IMR-90 (cell line): ENCODE results near the gene KCTD5. TPM values are rescaled to one million over a fixed set of nuclear protein-coding genes. Genes with fewer than 3 reads are reported as not detected.

Experiments used
- ATAC-seq: fragments of 200-7000 bp; cut with Tn5 transposase; 2 replicates; pipeline ENCODE4 v1.9.1; 2020; ENCODE audit warnings: low read depth, mild to moderate bottlenecking, moderate library complexity
- BruUV-seq: library from RNA; stranded (reverse); fragments of 400-500 nt; replicated peaks from 2 replicates; lab custom pipeline; 2021; lab: Mats Ljungman, UMichigan
- CTCF ChIA-PET: fragments of 300-600 bp; formaldehyde crosslinking; extraction: SDS; loops from one replicate; lab custom pipeline; 2021; ENCODE audit warnings: antibody characterized with exemption; lab: Yijun Ruan, JAX
- POLR2A ChIA-PET: fragments of 300-600 bp; sonication (Branson Sonifier 250); formaldehyde crosslinking; loops from one replicate; lab custom pipeline; 2022; ENCODE audit warnings: antibody characterized with exemption; ENCODE audit not compliant: unreplicated experiment; lab: Charles Lee
- DNase-seq: peaks from one replicate; pipeline ENCODE4 v3.0.0; 2013
- H2AFZ ChIP-seq: replicated peaks from 2 replicates; pipeline ENCODE3; 2013; ENCODE audit warnings: low read length, mild to moderate bottlenecking; ENCODE audit not compliant: poor library complexity
- H2AK5ac ChIP-seq: 2 replicates; pipeline ENCODE4 v1.6.1; 2013; ENCODE audit warnings: low read depth, low read length, inconsistent platforms
- H2AK9ac ChIP-seq: replicated peaks from 2 replicates; pipeline ENCODE3; 2013; ENCODE audit warnings: mild to moderate bottlenecking, low read depth, low read length, moderate library complexity; ENCODE audit not compliant: poor library complexity
- H2BK120ac ChIP-seq: 2 replicates; pipeline ENCODE4 v1.6.1; 2013; ENCODE audit warnings: low read depth, low read length, inconsistent platforms
- H2BK15ac ChIP-seq: 3 replicates; pipeline ENCODE4 v1.6.1; 2013; ENCODE audit warnings: low read depth, low read length, inconsistent platforms
- H2BK20ac ChIP-seq: 2 replicates; pipeline ENCODE4 v1.6.1; 2013; ENCODE audit warnings: low read depth, mild to moderate bottlenecking, inconsistent platforms, low read length, moderate library complexity
- H2BK5ac ChIP-seq: 2 replicates; pipeline ENCODE4 v1.6.1; 2013; ENCODE audit warnings: mild to moderate bottlenecking, low read depth, low read length, inconsistent platforms; ENCODE audit not compliant: poor library complexity, severe bottlenecking
- H3K14ac ChIP-seq: replicated peaks from 2 replicates; pipeline ENCODE4 v1.6.1; 2013; ENCODE audit warnings: low read depth, low read length, inconsistent platforms
- H3K18ac ChIP-seq: 2 replicates; pipeline ENCODE4 v1.6.1; 2013; ENCODE audit warnings: low read depth, low read length, control low read depth
- H3K23ac ChIP-seq: 2 replicates; pipeline ENCODE4 v1.6.1; 2013; ENCODE audit warnings: low read depth, low read length, inconsistent platforms
- H3K27ac ChIP-seq: 2 replicates; pipeline ENCODE4 v1.5.1; 2013; ENCODE audit warnings: mild to moderate bottlenecking, control low read depth, low read length; ENCODE audit not compliant: insufficient read depth
- H3K27me3 ChIP-seq: 2 replicates; pipeline ENCODE4 v1.6.1; 2013; ENCODE audit warnings: low read length; ENCODE audit not compliant: control insufficient read depth, insufficient read depth
- H3K36me3 ChIP-seq: 2 replicates; pipeline ENCODE4 v1.6.1; 2013; ENCODE audit warnings: low read length, mixed read lengths; ENCODE audit not compliant: control insufficient read depth, insufficient read depth
- H3K4ac ChIP-seq: 2 replicates; pipeline ENCODE4 v1.6.1; 2013; ENCODE audit warnings: low read depth, low read length, inconsistent platforms
- H3K4me1 ChIP-seq: 2 replicates; pipeline ENCODE4 v1.6.1; 2013; ENCODE audit warnings: low read length, mixed read lengths; ENCODE audit not compliant: control insufficient read depth, insufficient read depth
- H3K4me2 ChIP-seq: 2 replicates; pipeline ENCODE4 v1.6.1; 2013; ENCODE audit warnings: low read depth, mild to moderate bottlenecking, control low read depth, low read length, moderate library complexity
- H3K4me3 ChIP-seq: 2 replicates; pipeline ENCODE4 v1.5.1; 2013; ENCODE audit warnings: low read depth, mild to moderate bottlenecking, control low read depth, low read length, moderate library complexity; ENCODE audit not compliant: insufficient read depth
- H3K56ac ChIP-seq: 2 replicates; pipeline ENCODE4 v1.6.1; 2013; ENCODE audit warnings: low read length, inconsistent platforms; ENCODE audit not compliant: insufficient read depth; ENCODE audit errors: extremely low read depth
- H3K79me1 ChIP-seq, 2 experiments: 2 replicates each; pipeline ENCODE4 v1.6.1; 2013; ENCODE audit warnings: low read length in 2 of 2, inconsistent platforms in 1 of 2, low read depth in 1 of 2
- H3K9ac ChIP-seq: 2 replicates; pipeline ENCODE4 v1.6.1; 2013; ENCODE audit warnings: low read depth, low read length, control low read depth
- H3K9me1 ChIP-seq: 2 replicates; pipeline ENCODE4 v1.6.1; 2013; ENCODE audit warnings: low read length, inconsistent platforms; ENCODE audit not compliant: insufficient read depth
- H3K9me3 ChIP-seq: 2 replicates; pipeline ENCODE4 v1.6.1; 2013; ENCODE audit warnings: low read length; ENCODE audit not compliant: control insufficient read depth, insufficient read depth
- H4K20me1 ChIP-seq: 2 replicates; pipeline ENCODE4 v1.6.1; 2013; ENCODE audit warnings: low read length, inconsistent platforms; ENCODE audit not compliant: insufficient read depth
- H4K5ac ChIP-seq: 2 replicates; pipeline ENCODE4 v1.6.1; 2013; ENCODE audit warnings: mild to moderate bottlenecking, low read depth, low read length, control low read depth
- H4K8ac ChIP-seq, 2 experiments: 2 replicates each; pipeline ENCODE4 v1.6.1; 2013; ENCODE audit warnings: low read depth in 2 of 2, low read length in 2 of 2, control low read depth in 1 of 2, inconsistent platforms in 1 of 2
- H4K91ac ChIP-seq: 2 replicates; pipeline ENCODE4 v1.6.1; 2013; ENCODE audit warnings: low read depth, low read length, inconsistent platforms; ENCODE audit not compliant: insufficient read depth
- BHLHE40 ChIP-seq: fragments of 150-350 bp; IDR thresholded peaks from 2 replicates; pipeline ENCODE4 v1.6.1; 2016; ENCODE audit warnings: mild to moderate bottlenecking, low read depth, low read length
- CHD1 ChIP-seq: IDR thresholded peaks from 2 replicates; pipeline ENCODE4 v1.6.1; 2012; ENCODE audit warnings: low read depth, low read length, improper control_type of control experiment
- MAFK ChIP-seq: IDR thresholded peaks from 2 replicates; pipeline ENCODE4 v1.6.1; 2012; ENCODE audit warnings: low read depth, low read length, improper control_type of control experiment
- MXI1 ChIP-seq: IDR thresholded peaks from 2 replicates; pipeline ENCODE4 v1.6.1; 2012; ENCODE audit warnings: low read depth, mild to moderate bottlenecking, low read length, moderate library complexity, borderline replicate concordance
- RFX5 ChIP-seq: IDR thresholded peaks from 2 replicates; pipeline ENCODE4 v1.8.0; 2012; ENCODE audit warnings: low read depth, mild to moderate bottlenecking, low read length, moderate library complexity
- WGBS, 2 experiments: methylation state at CpG; one replicate each; pipeline versions ENCODE4 v1.1.5 to v1.1.7; 2013; ENCODE audit warnings: missing lambda C conversion rate in 2 of 2; ENCODE audit not compliant: insufficient read length in 1 of 2; ENCODE audit errors: extremely low coverage in 2 of 2; 5-methylcytosine and 5-hydroxymethylcytosine counted together
- dilution Hi-C: fragments of 300-500 bp; cut with HindIII; formaldehyde crosslinking; loops from one replicate; pipeline ENCODE4 v1.14.3; 2018; ENCODE audit warnings: low sequenced_read_pairs; ENCODE audit not compliant: unreplicated experiment
- in situ Hi-C: fragments of 300-500 bp; cut with MboI; formaldehyde crosslinking; loops from 3 replicates; pipeline ENCODE4 v1.14.3; 2019; ENCODE audit warnings: low sequenced_read_pairs, inconsistent platforms, mixed read lengths
- intact Hi-C: fragments of 100-400 bp; cut with micrococcal nuclease; formaldehyde crosslinking; loops from 2 replicates; pipeline ENCODE4 v1.10.0; 2022
- polyA plus RNA-seq, 3 experiments: library from polyadenylated mRNA; depleted of rRNA; stranded (reverse); fragments of >200 nt; gene quantifications; 2 replicates each; pipeline ENCODE4 v1.2.3, GENCODE V29; 2012; ENCODE audit warnings: low replicate concordance in 1 of 3
- total RNA-seq: library from RNA; depleted of rRNA; stranded (reverse); fragments of >200 nt; gene quantifications from 2 replicates; pipeline ENCODE4 v1.2.3, GENCODE V29; 2012

KCTD5 gene
- total and polyA plus RNA-seq, 2 of the 4 experiments (the other 2 are of a cell fraction) = 17.2 to 56.2 TPM

GRCh38 chr16:2689968-2690801 lies 7.9 kb downstream of the KCTD5 start (continued):
- no peak for TF ChIP-seq MAFK

GRCh38 chr16:2690852-2691251 lies 8.5 kb downstream of the KCTD5 start:
- H3K79me1 ChIP-seq = peaks cover 10 to 51% of the 10 kb centered on the region in 2 experiments
- no peak overlapping the region for H2AK5ac ChIP-seq
- no peak overlapping the region for H3K4ac ChIP-seq
- H2AFZ ChIP-seq = no peak overlapping the region
- H3K36me3 ChIP-seq = peaks cover 7% of the 10 kb centered on the region; the same call in 1 of the 2 replicates
- H2AK9ac ChIP-seq = no peak overlapping the region
- no peak overlapping the region for H3K27ac ChIP-seq
- H2BK120ac ChIP-seq = no peak overlapping the region
- H3K14ac ChIP-seq = no peak overlapping the region
- H4K5ac ChIP-seq = no peak overlapping the region
- peaks cover 53% of the 10 kb centered on the region for H4K20me1 ChIP-seq
- BruUV-seq = no TSS peak
- in situ Hi-C loops (no loop called here), intact Hi-C loops (no loop called here), dilution Hi-C loops (no loop called here)
- CTCF ChIA-PET = no interaction called here
- no peak overlapping the region for H3K23ac ChIP-seq
- peaks cover 10% of the 10 kb centered on the region for H3K9me1 ChIP-seq
- H3K18ac ChIP-seq = no peak overlapping the region
- TF ChIP-seq MAFK (no peak), MXI1 (no peak), RFX5 (no peak), CHD1 (no peak), BHLHE40 (no peak)
- no peaks in the 10 kb centered on the region for H3K27me3 ChIP-seq
- H3K56ac ChIP-seq = no peak overlapping the region
- no peak overlapping the region for H3K9ac ChIP-seq
- POLR2A ChIA-PET = no interaction called here
- no peak overlapping the region for H4K91ac ChIP-seq
- no peak overlapping the region for H2BK5ac ChIP-seq
- ATAC-seq (no peak), DNase-seq (no peak)
- WGBS, 2 experiments = 95% methylated on average over 4 of the region's 11 CpGs; no CpG with 5 or more reads in 1 of the 2 experiments
- H2BK15ac ChIP-seq = no peak overlapping the region
- no peak overlapping the region for H3K4me3 ChIP-seq
- no peak overlapping the region for H2BK20ac ChIP-seq
- no peak overlapping the region for H4K8ac ChIP-seq
- H3K9me3 ChIP-seq = no peaks in the 10 kb centered on the region
- H3K4me1 ChIP-seq = peaks cover 6% of the 10 kb centered on the region; the same call in 1 of the 2 replicates
- no peak overlapping the region for H3K4me2 ChIP-seq
